HG02970 (cell line): ENCODE data around the gene ALG3.
"Not testable (repeated sequence)": the region's sequence is repeated elsewhere in the genome, so short reads cannot be mapped to it uniquely, and the experiment has no call there.

Experiments
- ATAC-seq: cut with Tn5 transposase; IDR thresholded peaks from one replicate; pipeline ENCODE4 v1.9.1; 2021; ENCODE audit warnings: mild to moderate bottlenecking, moderate library complexity, moderate number of reproducible peaks; ENCODE audit not compliant: unreplicated experiment, low FRiP score

The ALG3 gene

GRCh38 chr3:184248454-184249411, at the start of gene ALG3:
ALG3 (minus strand) TSS chr3:184248962; CDS start chr3:184248940, 22 bp downstream.
- peak; percentile 50 for ATAC-seq

GRCh38 chr3:184296616-184297015, 47.9 kb upstream of the ALG3 start:
- ATAC-seq: no peak

DNA sequence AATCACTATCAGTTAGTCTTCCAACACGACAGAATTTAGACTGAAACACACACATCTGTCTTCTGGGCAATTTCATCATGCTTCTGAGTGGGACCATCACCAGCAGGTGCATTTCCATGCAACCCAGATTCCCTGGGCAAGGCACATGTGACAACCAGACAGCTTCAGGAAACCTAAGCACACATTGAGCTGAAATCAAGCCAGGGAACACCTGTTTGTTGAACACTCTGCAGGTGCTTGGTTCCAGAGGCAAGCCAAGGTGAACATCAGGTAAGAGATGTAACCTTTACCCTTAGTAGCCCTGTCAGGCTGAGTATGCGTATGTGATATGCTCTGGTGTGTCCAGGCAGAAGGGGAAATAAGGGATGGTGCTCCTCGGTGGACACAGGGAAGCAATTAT, 47.0 kb upstream of the ALG3 start:
- ATAC-seq: no peak

- no peak for ATAC-seq
Observed at GRCh38 chr3:184291738-184292445, 43.1 kb upstream of the ALG3 start.

- no peak for ATAC-seq
Observed at GRCh38 chr3:184291044-184291737, 42.4 kb upstream of the ALG3 start.

DNA sequence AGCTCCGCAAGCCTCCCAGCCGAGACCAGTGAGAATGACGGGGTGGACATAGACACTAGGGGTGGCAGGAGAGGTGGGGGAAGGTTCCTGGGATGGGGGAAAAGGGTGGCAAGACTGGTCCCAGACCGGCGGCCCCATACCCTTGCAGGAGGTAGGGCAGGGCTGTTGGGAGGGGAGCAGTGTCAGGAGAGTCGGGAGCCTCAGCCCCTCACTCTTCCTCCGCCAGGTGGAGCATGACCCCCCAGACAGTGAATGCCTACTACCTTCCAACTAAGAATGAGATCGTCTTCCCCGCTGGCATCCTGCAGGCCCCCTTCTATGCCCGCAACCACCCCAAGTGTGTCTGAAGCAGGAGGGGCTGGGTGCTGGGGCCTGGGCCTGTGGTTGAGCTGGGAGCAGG, 41.6 kb upstream of the ALG3 start:
- ATAC-seq: no peak

DNA sequence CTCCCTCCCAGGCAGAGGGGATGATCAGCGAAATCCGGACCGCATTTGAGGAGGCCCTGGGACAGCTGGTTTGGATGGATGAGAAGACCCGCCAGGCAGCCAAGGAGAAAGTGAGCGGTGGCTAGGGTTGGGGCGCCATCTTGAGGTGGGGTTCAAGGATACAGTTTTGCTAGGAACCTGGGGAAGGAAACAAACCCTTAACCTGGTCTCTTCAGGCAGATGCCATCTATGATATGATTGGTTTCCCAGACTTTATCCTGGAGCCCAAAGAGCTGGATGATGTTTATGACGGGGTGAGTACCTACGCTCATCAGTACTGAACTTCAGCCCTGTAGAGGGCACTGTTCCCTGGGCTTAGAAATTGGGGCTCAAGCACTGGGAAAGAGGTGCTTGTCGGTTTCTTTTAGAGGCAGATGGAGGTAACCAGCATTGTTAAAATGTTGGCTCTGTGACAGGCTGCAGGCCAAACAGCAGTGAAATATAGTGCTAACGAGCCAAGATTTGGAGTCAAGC, 40.7 kb upstream of the ALG3 start:
- ATAC-seq: no peak

DNA sequence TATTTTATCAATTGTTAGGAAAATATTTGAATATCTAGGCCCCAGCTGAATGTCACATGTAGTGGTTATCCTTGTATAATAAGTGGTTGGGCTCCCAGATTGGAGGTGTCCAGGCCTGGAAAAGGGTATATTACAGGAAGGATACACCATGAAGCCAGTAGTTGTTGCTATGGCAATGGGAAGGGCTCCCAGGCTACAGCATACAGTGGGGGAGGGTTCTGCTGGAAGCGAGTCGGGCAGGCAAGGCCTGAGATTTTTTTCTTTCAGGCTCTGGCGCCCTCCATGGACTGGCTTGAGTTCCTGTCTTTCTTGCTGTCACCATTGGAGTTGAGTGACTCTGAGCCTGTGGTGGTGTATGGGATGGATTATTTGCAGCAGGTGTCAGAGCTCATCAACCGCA, 35.9 kb upstream of the ALG3 start:
- no peak for ATAC-seq

DNA sequence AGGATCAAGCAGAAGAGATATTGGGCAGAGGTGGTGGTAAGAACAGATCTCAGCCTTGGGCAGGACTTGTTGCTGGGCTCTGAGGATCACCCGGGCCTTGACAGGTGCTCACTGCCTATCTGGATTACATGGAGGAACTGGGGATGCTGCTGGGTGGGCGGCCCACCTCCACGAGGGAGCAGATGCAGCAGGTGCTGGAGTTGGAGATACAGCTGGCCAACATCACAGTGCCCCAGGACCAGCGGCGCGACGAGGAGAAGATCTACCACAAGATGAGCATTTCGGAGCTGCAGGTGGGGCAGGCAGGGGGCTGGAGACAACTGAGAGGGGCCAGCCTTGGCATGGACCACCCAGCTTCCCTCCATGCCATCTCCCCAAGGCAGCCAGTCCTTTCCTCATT, 34.9 kb upstream of the ALG3 start:
- no peak for ATAC-seq

DNA sequence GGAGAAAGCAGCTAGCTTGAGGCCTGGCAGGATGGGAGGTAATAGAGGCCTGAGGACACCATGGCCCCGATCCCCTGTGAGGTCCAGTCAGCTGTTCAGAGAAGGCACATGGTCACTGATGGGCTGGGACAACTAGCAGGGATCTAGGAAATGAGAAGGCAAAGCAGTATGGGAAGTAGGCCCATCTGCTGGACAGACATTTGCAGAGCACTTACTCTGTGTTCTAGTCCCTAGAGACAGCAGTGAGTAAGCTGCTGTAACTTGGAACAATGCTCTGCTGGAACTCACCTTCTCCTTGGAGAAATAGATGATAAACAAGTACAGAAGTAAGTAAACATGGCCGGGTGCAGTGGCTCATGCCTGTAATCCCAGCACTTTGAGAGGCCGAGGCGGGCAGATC, 34.2 kb upstream of the ALG3 start:
- ATAC-seq: no peak

DNA sequence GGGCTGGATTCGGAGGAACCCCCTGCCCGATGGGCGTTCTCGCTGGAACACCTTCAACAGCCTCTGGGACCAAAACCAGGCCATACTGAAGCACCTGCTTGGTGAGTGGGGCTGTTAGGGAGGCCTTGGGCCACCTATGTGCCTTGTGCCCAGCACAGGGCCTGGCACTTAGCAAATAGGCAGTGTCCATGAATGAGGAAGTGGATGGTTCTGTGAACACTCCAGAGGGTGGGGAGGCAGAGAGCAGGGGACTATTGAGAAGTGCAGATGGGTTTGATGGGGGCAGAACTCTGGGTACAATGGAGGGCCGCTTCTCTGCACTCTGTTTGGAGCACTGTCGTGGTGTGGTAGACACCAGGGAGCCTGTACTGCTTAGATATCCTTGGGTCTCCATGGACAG, 28.6 kb upstream of the ALG3 start:
- ATAC-seq: no peak

DNA sequence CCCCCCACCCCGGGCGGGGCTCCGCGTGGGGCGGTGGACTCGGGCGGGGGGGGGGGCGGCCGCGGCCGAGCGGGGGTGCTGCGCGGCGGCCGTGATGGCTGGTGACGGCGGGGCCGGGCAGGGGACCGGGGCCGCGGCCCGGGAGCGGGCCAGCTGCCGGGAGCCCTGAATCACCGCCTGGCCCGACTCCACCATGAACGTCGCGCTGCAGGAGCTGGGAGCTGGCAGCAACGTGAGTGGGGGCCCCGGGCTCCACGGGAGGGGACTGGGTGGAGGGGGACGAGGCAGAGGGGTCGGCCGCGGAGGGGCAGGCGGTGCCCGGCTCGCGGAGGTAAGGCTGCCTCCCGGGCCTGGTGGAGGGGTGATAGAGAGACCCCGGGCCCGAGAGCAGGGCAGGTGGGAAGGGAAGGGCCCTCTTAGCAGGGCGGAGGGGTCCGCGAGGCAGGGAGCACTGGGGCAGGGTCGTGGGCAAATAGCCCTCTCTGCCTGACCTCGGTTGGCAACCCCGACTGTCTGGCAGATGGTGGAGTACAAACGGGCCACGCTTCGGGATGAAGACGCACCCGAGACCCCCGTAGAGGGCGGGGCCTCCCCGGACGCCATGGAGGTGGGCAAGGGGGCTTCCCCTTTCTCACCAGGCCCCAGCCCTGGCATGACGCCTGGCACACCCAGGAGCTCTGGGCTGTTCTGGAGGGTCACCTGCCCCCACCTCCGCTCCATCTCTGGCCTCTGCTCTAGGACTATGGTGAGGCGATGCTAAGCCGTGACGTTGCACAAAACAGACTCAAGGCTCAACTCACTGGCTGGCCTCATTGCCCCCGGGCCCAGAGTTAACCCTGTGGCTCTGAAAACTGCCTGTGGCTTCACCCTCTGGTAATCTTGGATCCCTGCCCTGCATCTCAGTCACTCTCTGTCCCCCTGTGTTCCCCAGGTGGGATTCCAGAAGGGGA, 27.5 kb upstream of the ALG3 start, which contains the start of gene ECE2:
Gene ECE2 (plus strand): TSS at position 62 of the 950 bp plus-strand sequence. CDS start 132 bp downstream, at position 194.
- ATAC-seq: no peak

- ATAC-seq: no peak
Observed at GRCh38 chr3:184275381-184275701, 26.6 kb upstream of the ALG3 start.

DNA sequence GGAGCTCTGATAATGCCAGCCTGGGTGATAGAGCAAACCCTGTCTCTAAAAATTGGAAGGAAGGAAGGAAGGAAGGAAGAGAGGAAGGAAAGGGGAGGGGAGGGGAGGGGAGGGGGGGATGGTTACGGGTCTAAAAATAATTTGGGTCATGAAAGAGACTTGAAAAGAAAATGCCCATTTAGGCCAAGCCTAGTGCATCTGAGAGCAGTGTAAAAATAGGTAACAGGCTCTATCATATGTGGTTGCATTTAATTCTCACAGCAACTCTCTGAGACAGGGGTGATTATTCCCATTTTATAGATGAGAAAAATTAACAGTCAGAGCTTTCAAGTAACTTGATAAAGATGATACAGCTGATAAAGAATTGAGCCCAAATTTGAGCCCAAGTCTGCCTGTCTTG, 23.5 kb upstream of the ALG3 start:
- no peak for ATAC-seq

DNA sequence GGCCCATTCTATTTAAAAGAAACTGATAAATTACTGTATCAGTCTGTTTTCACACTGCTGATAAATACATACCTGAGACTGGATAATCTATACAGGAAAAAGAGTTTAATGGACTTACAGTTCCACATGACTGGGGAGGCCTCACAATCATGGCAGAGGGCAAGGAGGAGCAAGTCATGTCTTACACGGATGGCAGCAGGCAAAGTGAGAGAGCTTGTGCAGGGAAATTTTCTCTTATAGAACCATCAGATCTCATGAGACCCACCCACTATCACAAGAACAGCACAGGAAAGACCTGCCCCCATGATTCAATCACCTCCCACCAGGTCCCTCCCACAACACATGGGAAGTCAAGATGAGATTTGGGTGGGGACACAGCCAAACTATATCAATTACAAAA, 18.5 kb upstream of the ALG3 start:
- ATAC-seq: not testable (repeated sequence)

GRCh38 chr3:184262764-184263179, 14.0 kb upstream of the ALG3 start:
- ATAC-seq: no peak

- no peak for ATAC-seq
Observed at GRCh38 chr3:184261854-184262763, 13.3 kb upstream of the ALG3 start.

GRCh38 chr3:184261270-184261853, 12.6 kb upstream of the ALG3 start, which contains the start of gene CAMK2N2:
CAMK2N2 (minus strand) TSS chr3:184261553; CDS start chr3:184261285, 268 bp downstream.
- no peak for ATAC-seq
